Measurements from ENCODE around the gene FRK.
"Not testable (repeated sequence)": the region's sequence is repeated elsewhere in the genome, so short reads cannot be mapped to it uniquely, and the experiment has no call there.

Gene FRK

DNA sequence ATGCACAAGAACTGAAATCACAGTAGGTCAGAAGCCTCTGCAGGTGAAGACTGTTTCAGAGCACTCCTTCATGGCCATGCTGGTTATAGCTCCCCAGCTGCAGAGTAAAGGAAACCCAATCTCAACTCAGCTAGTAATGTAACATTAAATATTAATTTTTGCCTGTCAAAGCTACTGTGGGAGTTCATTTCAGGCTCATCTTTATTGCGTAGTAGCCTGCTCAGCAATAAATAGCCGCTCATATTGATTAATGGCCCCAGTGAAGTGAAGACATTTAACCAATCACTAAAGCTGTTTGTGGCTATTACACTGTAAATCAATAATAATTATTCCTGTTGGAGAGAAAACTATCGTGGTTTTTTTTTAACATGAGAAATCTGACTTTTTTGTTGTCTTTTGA lies 101.7 kb downstream of the FRK start:
- no peaks in the 10 kb centered on the region for H3K4me1 Mint-ChIP-seq
- TF ChIP-seq, protein P1, sequence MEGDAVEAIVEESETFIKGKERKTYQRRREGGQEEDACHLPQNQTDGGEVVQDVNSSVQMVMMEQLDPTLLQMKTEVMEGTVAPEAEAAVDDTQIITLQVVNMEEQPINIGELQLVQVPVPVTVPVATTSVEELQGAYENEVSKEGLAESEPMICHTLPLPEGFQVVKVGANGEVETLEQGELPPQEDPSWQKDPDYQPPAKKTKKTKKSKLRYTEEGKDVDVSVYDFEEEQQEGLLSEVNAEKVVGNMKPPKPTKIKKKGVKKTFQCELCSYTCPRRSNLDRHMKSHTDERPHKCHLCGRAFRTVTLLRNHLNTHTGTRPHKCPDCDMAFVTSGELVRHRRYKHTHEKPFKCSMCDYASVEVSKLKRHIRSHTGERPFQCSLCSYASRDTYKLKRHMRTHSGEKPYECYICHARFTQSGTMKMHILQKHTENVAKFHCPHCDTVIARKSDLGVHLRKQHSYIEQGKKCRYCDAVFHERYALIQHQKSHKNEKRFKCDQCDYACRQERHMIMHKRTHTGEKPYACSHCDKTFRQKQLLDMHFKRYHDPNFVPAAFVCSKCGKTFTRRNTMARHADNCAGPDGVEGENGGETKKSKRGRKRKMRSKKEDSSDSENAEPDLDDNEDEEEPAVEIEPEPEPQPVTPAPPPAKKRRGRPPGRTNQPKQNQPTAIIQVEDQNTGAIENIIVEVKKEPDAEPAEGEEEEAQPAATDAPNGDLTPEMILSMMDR (IDR thresholded peaks at IDR 0.05): no peak
- H3K27ac Mint-ChIP-seq: no peak overlapping the region
- H3K36me3 Mint-ChIP-seq (ENCODE audit: low read depth): no peaks in the 10 kb centered on the region
- no peak for DNase-seq
- no peak overlapping the region for H3K4me3 Mint-ChIP-seq
- H3K27me3 Mint-ChIP-seq (ENCODE audit: low read depth, poor library complexity): no peaks in the 10 kb centered on the region
- H3K9me3 Mint-ChIP-seq: peaks cover 6% of the 10 kb centered on the region

DNA sequence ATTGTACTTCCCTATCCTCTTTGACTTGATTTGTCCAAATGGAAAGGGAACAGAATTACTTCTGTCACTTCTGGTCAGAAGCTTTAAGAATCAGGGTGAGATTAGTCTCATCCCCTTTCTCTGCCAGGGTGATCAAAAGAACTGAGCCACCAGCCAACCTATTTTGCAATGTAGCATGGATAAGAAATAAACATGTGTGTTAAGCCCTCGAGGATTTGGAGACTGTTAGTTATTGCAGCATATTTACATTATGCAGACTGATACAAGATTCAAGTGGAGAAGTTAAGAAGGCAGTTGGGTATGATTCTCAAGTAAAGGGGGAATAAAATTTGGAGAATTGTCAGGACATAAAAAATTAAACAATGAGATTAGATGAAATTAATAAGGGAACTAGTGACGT lies 106.0 kb downstream of the FRK start:
- no peaks in the 10 kb centered on the region for H3K27me3 Mint-ChIP-seq (ENCODE audit: low read depth, poor library complexity)
- TF ChIP-seq, protein P1 (IDR thresholded peaks at IDR 0.05): no peak
- no peak for DNase-seq
- H3K4me3 Mint-ChIP-seq: no peak overlapping the region
- no peaks in the 10 kb centered on the region for H3K4me1 Mint-ChIP-seq
- peaks cover 13% of the 10 kb centered on the region for H3K9me3 Mint-ChIP-seq
- no peaks in the 10 kb centered on the region for H3K36me3 Mint-ChIP-seq (ENCODE audit: low read depth)
- no peak overlapping the region for H3K27ac Mint-ChIP-seq

DNA sequence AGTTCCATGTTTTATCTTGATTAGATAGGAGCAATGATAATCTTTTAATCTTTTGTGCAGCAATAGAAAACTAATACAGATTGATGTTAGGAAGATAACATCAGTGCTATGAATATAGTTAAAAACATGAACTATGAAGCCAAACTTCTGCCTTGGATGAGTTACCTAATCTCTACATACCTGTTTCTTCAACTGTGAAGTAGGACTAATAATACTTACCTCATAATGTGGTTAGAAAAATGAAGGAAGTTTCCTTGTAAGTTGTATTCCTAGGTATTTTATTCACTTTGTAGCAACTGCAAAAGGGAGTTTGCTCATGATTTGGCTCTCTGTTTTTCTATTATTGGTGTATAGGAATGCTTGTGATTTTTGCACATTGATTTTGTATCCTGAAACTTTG lies 111.9 kb downstream of the FRK start:
- no peaks in the 10 kb centered on the region for H3K4me1 Mint-ChIP-seq
- no peak overlapping the region for H3K27ac Mint-ChIP-seq
- H3K27me3 Mint-ChIP-seq (ENCODE audit: low read depth, poor library complexity): no peaks in the 10 kb centered on the region
- no peak for DNase-seq
- TF ChIP-seq, protein P1 (IDR thresholded peaks at IDR 0.05): no peak
- H3K9me3 Mint-ChIP-seq: peaks cover 14% of the 10 kb centered on the region
- H3K4me3 Mint-ChIP-seq: no peak overlapping the region
- H3K36me3 Mint-ChIP-seq (ENCODE audit: low read depth): no peaks in the 10 kb centered on the region

DNA sequence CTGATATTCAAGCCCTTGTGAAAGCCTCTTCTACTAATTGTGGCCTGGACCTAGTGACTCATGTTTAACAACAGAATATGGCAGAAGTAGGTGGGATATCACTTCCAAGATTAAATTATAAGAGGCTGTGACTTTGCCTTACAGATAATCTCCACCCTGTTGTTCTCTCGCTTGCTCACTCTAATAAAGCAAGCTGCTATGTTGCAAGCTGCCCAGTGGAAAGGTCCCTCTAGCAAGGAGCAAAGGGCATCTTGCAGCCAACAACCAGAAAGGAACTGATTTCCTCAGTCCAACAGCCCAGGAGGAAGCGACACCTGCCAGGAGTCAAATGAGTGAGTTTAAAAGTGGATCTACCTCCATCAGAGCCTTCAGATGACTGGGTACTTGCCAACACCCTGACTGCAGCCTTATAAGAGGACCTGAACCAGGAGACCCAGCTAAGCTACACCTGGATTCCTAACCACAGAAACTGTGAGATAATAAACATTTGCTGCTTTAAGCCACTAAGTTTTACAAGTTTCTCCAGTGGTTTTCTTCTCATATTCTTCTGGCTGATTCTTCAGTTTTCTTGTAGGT lies 112.6 kb downstream of the FRK start:
- no peaks in the 10 kb centered on the region for H3K4me1 Mint-ChIP-seq
- H3K9me3 Mint-ChIP-seq: peaks cover 14% of the 10 kb centered on the region
- H3K27me3 Mint-ChIP-seq (ENCODE audit: low read depth, poor library complexity): no peaks in the 10 kb centered on the region
- no peaks in the 10 kb centered on the region for H3K36me3 Mint-ChIP-seq (ENCODE audit: low read depth)
- H3K27ac Mint-ChIP-seq: no peak overlapping the region
- no peak overlapping the region for H3K4me3 Mint-ChIP-seq
- TF ChIP-seq, protein P1 (IDR thresholded peaks at IDR 0.05): no peak
- no peak for DNase-seq

DNA sequence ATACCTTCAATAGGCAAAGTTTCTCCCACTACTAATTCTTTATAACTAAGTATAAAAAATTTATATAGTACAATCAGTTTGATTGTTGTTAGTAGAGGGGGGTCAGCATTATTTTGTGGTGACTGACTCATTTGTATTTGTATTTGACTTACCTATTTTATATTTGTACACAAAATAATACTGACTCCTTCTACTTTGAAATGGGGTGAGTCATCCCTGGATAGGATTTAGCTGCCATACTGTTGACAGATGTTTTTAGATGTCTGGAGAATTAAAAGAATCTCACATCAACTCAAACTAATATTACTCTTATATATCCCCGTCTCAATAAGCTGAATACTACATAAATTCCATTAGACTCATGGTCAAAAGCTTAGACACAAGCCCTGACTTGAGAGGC lies 114.9 kb downstream of the FRK start:
- Mint-ChIP-seq H3K4me3 (no peak overlapping the region), H3K4me1 (no peaks in the 10 kb centered on the region)

DNA sequence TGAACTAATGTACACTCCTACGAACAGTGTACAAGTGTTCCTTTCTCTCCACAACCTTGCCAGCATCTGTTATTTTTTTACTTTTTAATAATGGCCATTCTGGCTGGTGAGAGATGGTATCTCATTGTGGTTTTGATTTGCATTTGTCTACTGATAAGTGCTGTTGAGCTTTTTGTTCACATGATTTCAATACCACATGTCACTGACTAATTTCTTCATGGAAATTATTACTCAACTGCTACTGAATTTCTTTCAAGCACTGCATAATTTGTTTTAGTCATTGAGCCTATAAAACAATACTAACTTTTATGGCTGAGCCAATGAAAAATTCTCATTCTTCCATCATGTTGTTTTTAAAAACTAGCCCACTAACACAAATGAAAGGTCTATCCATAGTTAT lies 115.4 kb downstream of the FRK start:
- TF ChIP-seq, protein P1 (IDR thresholded peaks at IDR 0.05): no peak
- no peak for DNase-seq

More for the DNA sequence above, 114.9 kb downstream of the FRK start:
- no peaks in the 10 kb centered on the region for H3K27me3 Mint-ChIP-seq (ENCODE audit: low read depth, poor library complexity)
- TF ChIP-seq, protein P1 (IDR thresholded peaks at IDR 0.05): no peak
- H3K27ac Mint-ChIP-seq: no peak overlapping the region
- DNase-seq: no peak
- peaks cover 19% of the 10 kb centered on the region for H3K9me3 Mint-ChIP-seq
- H3K36me3 Mint-ChIP-seq (ENCODE audit: low read depth): no peaks in the 10 kb centered on the region

DNA sequence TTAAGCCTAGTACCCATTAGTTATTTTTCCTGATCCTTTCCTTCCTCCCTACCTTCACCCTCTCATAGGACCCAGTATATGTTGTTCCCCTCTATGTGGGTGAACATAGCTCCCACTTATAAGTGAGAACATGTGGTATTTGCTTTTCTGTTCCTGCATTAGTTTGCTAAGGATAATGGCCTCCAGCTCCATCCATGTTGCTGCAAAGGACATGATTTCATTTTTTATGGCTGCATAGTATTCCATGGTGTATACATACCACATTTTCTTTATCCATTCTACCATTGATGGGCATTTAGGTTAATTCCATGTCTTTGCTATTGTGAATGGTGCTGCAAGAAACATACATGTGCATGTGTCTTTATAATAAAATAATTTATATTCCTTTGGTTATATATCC lies 115.9 kb downstream of the FRK start:
- peaks cover 21% of the 10 kb centered on the region for H3K9me3 Mint-ChIP-seq
- not testable (repeated sequence) for H3K27me3 Mint-ChIP-seq (ENCODE audit: low read depth, poor library complexity); H3K36me3 Mint-ChIP-seq (ENCODE audit: low read depth); H3K4me1 Mint-ChIP-seq; H3K27ac Mint-ChIP-seq; H3K4me3 Mint-ChIP-seq; DNase-seq

More for the DNA sequence above, 115.4 kb downstream of the FRK start:
- Mint-ChIP-seq H3K36me3 (ENCODE audit: low read depth) (no peaks in the 10 kb centered on the region), H3K27ac (no peak overlapping the region), H3K4me3 (no peak overlapping the region), H3K27me3 (ENCODE audit: low read depth, poor library complexity) (no peaks in the 10 kb centered on the region), H3K9me3 (peaks cover 21% of the 10 kb centered on the region), H3K4me1 (no peaks in the 10 kb centered on the region)

DNA sequence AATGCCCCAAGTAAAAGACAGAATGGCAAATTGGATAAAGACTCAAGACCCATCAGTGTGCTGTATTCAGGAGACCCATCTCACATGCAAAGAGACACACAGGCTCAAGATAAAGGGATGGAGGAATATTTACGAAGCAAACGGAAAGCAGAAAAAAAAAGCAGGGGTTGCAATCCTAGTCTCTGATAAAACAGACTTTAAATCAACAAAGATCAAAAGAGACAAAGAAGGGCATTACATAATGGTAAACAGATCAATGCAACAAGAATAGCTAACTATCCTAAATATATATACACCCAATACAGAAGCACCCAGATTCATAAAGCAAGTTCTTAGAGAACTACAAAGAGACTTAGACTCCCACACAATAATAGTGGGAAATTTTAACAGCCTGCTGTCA lies 123.2 kb downstream of the FRK start:
- H3K4me3 Mint-ChIP-seq; H3K36me3 Mint-ChIP-seq (ENCODE audit: low read depth); H3K27ac Mint-ChIP-seq; H3K4me1 Mint-ChIP-seq; DNase-seq: not testable (repeated sequence)
- Mint-ChIP-seq H3K9me3 (peaks cover 24% of the 10 kb centered on the region), H3K27me3 (ENCODE audit: low read depth, poor library complexity) (peaks cover 12% of the 10 kb centered on the region)

All from nephron progenitor cell (in vitro differentiated cells).